H1 (cell line): Measurements from ENCODE around the gene AP5S1.

ENCODE experiments used
- BCL11A ChIP-seq, 2 experiments: IDR thresholded peaks; one replicate each; pipeline ENCODE4 v1.6.1; 2011; ENCODE audit warnings: low read depth in 2 of 2, low read length in 2 of 2, mild to moderate bottlenecking in 2 of 2
- BRCA1 ChIP-seq: IDR thresholded peaks from 2 replicates; pipeline ENCODE4 v1.6.1; 2012; ENCODE audit warnings: low read depth, low read length, improper control_type of control experiment
- CTCF ChIP-seq, 3 experiments: IDR thresholded peaks; 1 replicate in 2 of 3; 2 replicates in 1 of 3; pipeline versions ENCODE4 v1.5.1 to v1.6.1; 2011; ENCODE audit warnings: low read length in 3 of 3, mild to moderate bottlenecking in 3 of 3, inconsistent platforms in 2 of 3, low read depth in 1 of 3, moderate library complexity in 1 of 3; ENCODE audit not compliant: insufficient read depth in 1 of 3; ENCODE audit errors: control extremely low read depth in 1 of 3
- EGR1 ChIP-seq: IDR thresholded peaks from 2 replicates; pipeline ENCODE4 v1.6.1; 2011; ENCODE audit warnings: low read depth, low read length, borderline replicate concordance
- EP300 ChIP-seq, 2 experiments: IDR thresholded peaks; 1 replicate in 1 of 2; 2 replicates in 1 of 2; pipeline ENCODE4 v1.6.1; 2011 to 2012; ENCODE audit warnings: low read depth in 2 of 2, low read length in 2 of 2, mild to moderate bottlenecking in 2 of 2, borderline replicate concordance in 1 of 2, inconsistent platforms in 1 of 2, moderate library complexity in 1 of 2
- MAX ChIP-seq: IDR thresholded peaks from 2 replicates; pipeline ENCODE4 v1.6.1; 2012; ENCODE audit warnings: inconsistent platforms
- POLR2A ChIP-seq, 2 experiments: IDR thresholded peaks; 1 replicate in 1 of 2; 2 replicates in 1 of 2; pipeline ENCODE4 v1.6.1; 2011; ENCODE audit warnings: low read depth in 2 of 2, low read length in 2 of 2, mild to moderate bottlenecking in 2 of 2; ENCODE audit errors: control extremely low read depth in 1 of 2
- POLR2AphosphoS5 ChIP-seq: IDR thresholded peaks from 2 replicates; pipeline ENCODE4 v1.6.1; 2011; ENCODE audit warnings: low read depth, low read length
- RAD21 ChIP-seq, 2 experiments: IDR thresholded peaks in 1 of 2; conservative IDR thresholded peaks in 1 of 2; 2 replicates each; pipeline ENCODE4 v1.6.1; 2011; ENCODE audit warnings: low read depth in 2 of 2, low read length in 2 of 2, improper control_type of control experiment in 1 of 2, inconsistent platforms in 1 of 2, mild to moderate bottlenecking in 1 of 2, moderate library complexity in 1 of 2
- RFX5 ChIP-seq: IDR thresholded peaks from 2 replicates; pipeline ENCODE4 v1.6.1; 2011; ENCODE audit warnings: low read depth, low read length, improper control_type of control experiment, borderline replicate concordance
- RNF2 ChIP-seq: fragments of 200-900, 300-1000 bp; sonication (generic); IDR thresholded peaks from 2 replicates; pipeline ENCODE4 v1.7.1; 2016; ENCODE audit warnings: borderline replicate concordance, low read depth, mild to moderate bottlenecking, antibody characterized with exemption, low read length; ENCODE audit not compliant: poor library complexity, severe bottlenecking; ENCODE audit errors: missing control alignments
- SP4 ChIP-seq: IDR thresholded peaks from 2 replicates; pipeline ENCODE4 v1.6.1; 2012; ENCODE audit warnings: low read length, inconsistent platforms
- TCF12 ChIP-seq: IDR thresholded peaks from 2 replicates; pipeline ENCODE4 v1.6.1; 2011; ENCODE audit warnings: low read depth, mild to moderate bottlenecking, low read length

- TF ChIP-seq CTCF (IDR thresholded peaks at IDR 0.05; ENCODE audit: control extremely low read depth in 1 of 3, insufficient read depth in 1 of 3, low read depth in 1 of 3, low read length in 3 of 3) (no peak), RNF2 (no peak), BCL11A (IDR thresholded peaks at IDR 0.05; ENCODE audit: low read depth in 2 of 2, low read length in 2 of 2) (no peak), TCF12 (no peak), RFX5 (no peak), SP4 (no peak), EP300 (IDR thresholded peaks at IDR 0.05; ENCODE audit: borderline replicate concordance in 1 of 2, low read depth in 2 of 2, low read length in 2 of 2) (no peak), POLR2AphosphoS5 (no peak), EGR1 (no peak), BRCA1 (no peak), POLR2A (IDR thresholded peaks at IDR 0.05; ENCODE audit: control extremely low read depth in 1 of 2, low read depth in 2 of 2, low read length in 2 of 2) (no peak), RAD21 (IDR thresholded peaks at IDR 0.05 in 1 of 2, conservative IDR thresholded peaks at IDR 0.05 in 1 of 2; ENCODE audit: low read depth in 2 of 2, low read length in 2 of 2) (no peak), MAX (no peak)
Measured at GRCh38 chr20:3803854-3804253, 16.5 kb upstream of the AP5S1 start.
